ENCODE results near the gene NUDT21. TPM values are rescaled to one million over a fixed set of nuclear protein-coding genes. Genes with fewer than 3 reads are reported as not detected.

NUDT21 gene
- total RNA-seq, 2 experiments from 2014 or later, result 200 to 204 TPM

Other genes starting within 250 kb of the NUDT21 start
- 10 to 100 TPM; 50.0 to 55.5 TPM for gene AMFR, start 25.8 kb downstream of the NUDT21 start, total RNA-seq
- gene OGFOD1, start 222 bp upstream of the NUDT21 start, total RNA-seq, result 10 to 100 TPM; 39.3 to 39.6 TPM
- gene BBS2, start 68.7 kb upstream of the NUDT21 start, total RNA-seq, result 10 to 100 TPM; 38.2 to 41.5 TPM
- not detected for gene MT4, start 113.7 kb upstream of the NUDT21 start, total RNA-seq
- 10 to 100 TPM; 15.5 to 16.3 TPM for gene MT3, start 138.2 kb upstream of the NUDT21 start, total RNA-seq
- 100 to 1,000 TPM; 115 to 135 TPM for gene MT2A, start 157.3 kb upstream of the NUDT21 start, total RNA-seq
- gene MT1E, start 174.4 kb upstream of the NUDT21 start, total RNA-seq, result 10 to 100 TPM; 32.6 to 36.4 TPM
- not detected for gene MT1M, start 181.3 kb upstream of the NUDT21 start, total RNA-seq
- not detected for gene MT1A, start 187.3 kb upstream of the NUDT21 start, total RNA-seq
- gene MT1B, start 200.6 kb upstream of the NUDT21 start, total RNA-seq, result not detected
- 10 to 100 TPM; 24.1 to 27.8 TPM for gene MT1F, start 206.6 kb upstream of the NUDT21 start, total RNA-seq
- gene MT1G, start 216.7 kb upstream of the NUDT21 start, total RNA-seq, result 1 to 10 TPM; 4.0 to 5.0 TPM
- gene MT1H, start 218.5 kb upstream of the NUDT21 start, total RNA-seq, result not detected
- gene MT1X, start 231.1 kb upstream of the NUDT21 start, total RNA-seq, result 10 to 100 TPM; 35.0 to 35.4 TPM